ENCODE measurements around the gene SLC10A3.
A peak's percentile ranks its signal among the peaks of the same experiment; 100 is the strongest.

The SLC10A3 gene

GRCh38 chrX:154462396-154462795 lies 28.0 kb downstream of the SLC10A3 start:
- no peak for DNase-seq

DNA sequence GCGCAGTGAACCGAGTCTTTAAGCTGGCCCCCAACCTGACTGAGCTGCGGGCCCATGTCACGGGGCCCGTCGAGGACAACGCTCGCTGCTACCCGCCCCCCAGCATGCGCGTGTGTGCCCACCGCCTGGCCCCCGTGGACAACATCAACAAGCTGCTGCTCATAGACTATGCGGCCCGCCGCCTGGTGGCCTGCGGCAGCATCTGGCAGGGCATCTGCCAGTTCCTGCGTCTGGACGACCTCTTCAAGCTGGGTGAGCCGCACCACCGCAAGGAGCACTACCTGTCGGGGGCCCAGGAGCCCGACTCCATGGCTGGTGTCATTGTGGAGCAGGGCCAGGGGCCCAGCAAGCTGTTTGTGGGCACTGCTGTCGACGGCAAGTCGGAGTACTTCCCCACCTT lies 30.1 kb downstream of the SLC10A3 start:
- DNase-seq = no peak

DNA sequence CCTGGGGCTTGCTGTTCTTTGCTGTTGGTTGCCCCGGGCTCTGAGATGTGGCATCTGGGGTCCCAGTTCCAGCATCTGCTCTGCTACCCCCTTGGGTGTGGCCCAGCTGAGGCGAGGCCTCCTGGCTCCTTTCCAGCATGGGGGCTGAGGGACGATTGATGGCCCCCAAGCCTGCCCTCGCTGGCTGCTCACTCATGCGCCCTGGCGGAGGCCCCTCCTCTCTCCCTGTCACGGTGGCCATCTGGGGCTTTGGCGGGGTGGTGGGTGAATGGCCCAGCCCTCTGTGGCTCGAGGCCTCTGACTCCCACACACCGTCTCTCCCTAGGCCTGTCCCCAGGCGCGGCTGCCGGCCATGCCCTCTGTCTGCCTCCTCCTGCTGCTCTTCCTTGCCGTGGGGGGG lies 30.6 kb downstream of the SLC10A3 start:
- DNase-seq = no peak

GRCh38 chrX:154458954-154459778 lies 31.3 kb downstream of the SLC10A3 start:
- DNase-seq = peak; percentile 55

DNA sequence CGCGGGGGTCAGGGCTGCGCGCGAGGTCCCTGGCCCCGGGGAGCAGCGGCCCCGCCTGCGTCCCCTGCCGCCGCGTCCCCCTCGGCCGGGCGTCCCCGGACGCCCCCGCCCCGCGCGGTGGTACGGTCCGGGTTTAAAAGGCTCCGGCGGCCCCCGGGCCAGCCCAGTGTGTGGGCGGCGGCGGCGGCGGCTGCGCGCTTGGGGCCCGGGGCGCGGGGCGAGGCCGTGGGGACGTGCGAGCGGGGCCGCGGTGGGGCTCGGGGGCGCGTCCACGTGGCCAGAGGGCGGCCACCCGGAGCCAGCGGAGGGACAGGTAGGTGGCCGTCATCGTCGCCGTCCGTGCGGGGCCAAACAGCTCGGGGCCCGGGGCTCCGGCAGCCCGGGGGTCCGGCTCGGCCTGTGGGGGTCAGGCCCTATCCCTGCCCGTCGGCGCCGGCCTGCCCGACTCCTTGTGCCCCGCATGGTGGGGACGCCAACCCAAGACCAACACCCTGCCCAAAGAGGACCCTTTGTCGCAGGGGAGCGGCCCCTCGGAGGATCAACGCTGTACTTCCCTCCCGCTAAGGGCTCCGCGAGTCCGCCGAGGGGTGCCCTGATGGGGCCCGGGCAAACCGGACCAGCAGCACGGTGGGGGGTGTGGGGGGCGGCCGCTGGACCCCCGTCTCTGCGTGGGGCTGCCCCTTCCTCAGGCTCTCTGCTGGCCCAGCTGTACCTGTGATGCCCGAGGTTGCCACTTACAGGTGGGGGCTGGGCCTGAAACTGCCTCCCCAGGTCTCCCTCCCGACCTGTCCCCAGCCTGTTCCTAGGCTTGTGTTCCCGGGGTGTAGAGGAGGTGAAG lies 32.1 kb downstream of the SLC10A3 start, which contains the start of gene PLXNA3:
TSS of gene PLXNA3 (plus strand) at position 166 of the 838 bp plus-strand sequence. CDS start 1,903 bp downstream, outside the sequence.
- DNase-seq = peak; percentile 52

DNA sequence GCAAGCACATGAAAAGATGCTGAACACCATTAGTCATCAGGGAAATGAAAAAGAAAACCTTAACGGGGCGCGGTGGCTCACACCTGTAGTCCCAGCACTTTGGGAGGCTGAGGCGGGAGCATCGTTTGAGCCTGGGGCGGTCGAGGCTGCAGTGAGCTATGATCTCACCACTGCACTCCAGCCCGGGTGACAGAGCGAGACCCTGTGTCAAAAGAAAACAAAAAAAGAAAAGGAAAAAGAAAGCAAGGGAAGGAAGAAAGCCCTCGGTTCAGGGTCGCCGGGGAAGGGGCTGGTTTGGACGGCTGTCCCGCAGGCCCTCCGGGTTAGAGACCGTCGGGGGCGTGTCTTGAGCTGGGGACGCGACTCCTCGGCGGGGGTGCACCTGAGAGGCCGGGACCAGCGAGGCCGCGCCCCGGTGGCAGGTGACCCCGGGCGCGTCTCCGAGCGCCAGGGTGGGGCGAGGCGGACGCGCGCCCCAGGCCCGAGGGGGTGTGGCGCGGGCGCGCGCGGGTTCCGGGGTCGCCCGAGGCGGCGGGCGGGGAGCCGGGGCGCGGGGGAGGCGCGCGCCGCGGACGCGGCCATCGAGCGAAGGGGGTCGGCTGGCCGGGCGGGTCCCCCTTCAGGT lies 32.8 kb downstream of the SLC10A3 start:
- DNase-seq = peak; percentile 66

- DNase-seq = no peak
Measured at GRCh38 chrX:154452823-154453222, 37.6 kb downstream of the SLC10A3 start.

DNA sequence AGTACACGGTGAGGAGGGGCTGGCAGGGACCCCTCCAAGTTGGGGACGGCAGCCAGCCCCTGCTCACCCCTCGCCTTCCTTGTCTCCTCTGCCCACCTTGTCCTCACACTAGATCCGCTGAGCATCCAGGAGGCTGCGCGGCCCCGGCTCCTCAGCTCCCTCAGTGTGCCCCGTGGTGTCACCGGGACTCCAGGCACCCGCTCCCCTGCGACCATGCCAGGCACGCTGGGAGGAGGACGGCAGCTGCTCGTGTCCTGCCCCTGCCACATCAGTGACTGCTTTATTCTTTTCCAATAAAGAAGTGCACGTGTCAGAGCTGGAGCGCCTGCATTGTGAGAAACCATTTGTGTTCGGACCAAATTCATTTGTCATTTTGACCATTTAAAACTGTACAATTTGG lies 40.1 kb downstream of the SLC10A3 start:
- DNase-seq = no peak

DNA sequence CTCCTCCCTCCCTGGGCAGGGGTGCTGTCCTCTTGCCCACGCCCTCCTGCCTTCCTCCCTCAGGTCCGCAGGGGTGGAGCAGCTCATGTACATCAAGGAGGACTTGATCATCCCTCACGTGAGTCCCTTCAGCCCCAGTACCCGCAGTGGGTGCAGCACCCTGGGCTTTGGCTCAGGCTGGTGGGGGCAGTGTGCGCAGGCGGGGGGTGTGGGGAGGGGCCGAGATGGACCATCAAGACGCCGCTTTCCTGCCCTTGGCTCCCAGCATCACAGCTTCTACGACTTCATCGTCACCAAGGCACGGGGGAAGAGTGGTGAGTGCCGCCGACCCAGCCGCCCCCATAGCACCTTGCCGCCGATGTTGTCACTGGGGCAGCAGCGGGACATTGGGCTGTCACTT lies 40.8 kb downstream of the SLC10A3 start:
- no peak for DNase-seq

DNA sequence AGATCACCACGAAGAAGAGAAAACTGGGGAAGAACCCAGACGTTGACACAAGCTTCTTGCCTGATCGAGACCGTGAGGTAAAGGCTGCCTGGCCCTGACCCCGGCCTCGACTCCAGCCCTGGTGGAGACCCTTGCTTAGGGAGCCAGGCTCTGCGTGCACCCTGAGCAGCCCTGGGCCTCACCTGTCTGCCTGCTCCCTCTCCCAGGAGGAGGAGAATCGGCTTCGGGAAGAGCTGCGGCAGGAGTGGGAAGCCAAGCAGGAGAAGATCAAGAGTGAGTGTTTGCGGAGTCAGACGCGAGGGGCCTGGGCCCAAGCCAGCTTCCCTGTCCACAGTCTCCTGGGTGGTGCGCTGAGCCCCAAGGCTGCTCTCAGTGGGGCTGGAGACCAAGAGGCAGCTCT lies 41.9 kb downstream of the SLC10A3 start:
- DNase-seq = no peak

DNA sequence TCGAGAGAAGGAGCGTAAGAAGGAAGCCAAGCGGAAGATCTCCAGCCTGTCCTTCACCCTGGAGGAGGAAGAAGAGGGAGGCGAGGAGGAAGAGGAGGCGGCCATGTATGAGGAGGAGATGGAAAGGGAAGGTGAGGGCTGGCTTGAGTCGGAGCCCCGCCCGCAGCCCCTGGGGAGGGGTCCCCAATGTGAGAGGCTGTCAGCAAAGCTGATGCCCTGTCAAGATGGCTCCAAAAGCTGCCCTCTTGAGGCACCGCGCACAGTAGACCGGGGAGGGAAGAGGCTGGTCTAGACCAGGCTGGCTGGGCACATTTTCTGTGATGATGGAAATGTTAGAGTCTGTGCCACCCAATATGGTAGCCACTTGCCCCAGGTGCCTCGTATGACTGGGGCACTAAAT lies 44.0 kb downstream of the SLC10A3 start:
- DNase-seq = no peak

DNA sequence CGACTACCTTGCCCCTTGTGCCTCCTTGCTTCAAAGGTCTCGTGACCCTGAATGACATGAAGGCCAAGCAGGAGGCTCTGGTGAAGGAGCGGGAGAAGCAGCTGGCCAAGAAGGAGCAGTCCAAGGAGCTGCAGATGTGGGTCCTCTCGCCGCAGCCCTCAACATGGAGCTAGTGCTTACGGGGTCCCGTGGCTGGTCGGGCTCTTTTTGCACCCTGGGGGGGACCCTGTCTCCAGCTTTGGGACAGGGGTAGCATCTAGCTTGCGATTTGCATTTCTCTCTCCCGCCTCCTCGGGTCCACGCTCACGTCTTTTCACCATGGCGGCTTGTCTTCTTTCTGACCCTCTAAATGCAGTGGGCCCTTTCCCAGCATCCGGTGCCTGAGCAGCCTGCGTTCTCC lies 44.7 kb downstream of the SLC10A3 start:
- no peak for DNase-seq

GRCh38 chrX:154444755-154445246 lies 45.6 kb downstream of the SLC10A3 start:
- DNase-seq = no peak

DNA sequence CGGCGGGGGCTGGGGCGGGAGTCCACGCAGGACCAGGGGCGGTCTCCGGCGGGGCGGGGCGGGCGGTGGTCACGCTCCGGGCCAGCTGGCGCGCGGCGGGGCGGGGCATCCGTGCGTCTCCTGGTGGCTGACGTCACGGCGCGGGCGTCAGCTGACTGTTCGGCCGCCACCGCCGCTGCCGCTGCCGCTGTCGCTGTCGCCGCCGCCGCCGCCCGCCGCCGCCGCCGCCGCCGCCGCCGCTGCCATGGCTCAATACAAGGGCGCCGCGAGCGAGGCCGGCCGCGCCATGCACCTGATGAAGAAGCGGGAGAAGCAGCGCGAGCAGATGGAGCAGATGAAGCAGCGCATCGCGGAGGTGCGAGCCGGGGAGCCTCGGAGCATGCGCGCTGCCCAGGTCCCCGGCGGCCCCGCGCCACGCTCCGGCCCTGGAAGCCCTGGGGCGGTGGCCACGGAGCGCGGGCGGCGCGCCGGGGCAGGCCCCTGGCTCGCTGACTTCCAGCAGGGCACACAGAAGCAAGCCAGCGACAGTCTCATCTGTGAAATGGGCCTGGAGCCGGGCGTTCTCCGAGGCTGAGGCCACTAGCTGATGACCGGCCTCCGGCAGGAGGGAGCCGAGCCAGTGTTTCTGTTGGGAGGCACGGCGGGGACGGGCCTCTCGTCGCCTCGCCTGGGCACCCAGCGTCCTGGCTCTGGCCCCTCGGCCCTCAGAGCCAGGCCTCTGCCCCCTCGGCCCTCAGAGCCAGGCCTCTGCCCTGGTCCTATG lies 46.3 kb downstream of the SLC10A3 start, which contains the start of gene FAM50A:
TSS of gene FAM50A (plus strand) at position 150 of the 763 bp plus-strand sequence. CDS start at position 245, 95 bp downstream.
- DNase-seq = peak; percentile 73

DNA sequence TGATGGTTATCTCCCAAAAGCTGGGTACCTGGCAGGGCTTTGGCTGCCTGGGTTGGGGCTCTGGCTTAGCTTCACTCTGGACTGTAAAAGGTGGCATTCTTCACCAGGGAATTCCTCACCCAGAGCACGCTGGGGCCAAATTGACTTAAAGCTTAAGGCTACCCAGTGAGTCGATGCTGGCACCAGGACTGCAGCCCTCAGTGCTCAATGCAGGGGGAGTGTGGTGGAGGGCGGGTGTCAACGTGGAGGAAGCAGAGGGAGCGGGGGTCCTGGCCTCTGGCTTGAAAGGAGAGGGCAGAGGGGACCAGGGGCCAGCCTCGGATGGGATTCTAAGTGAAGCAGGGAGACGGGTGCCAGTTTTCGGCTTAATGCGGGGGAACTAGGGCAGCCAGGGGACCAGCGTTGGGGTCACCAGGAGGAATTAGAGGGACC lies 46.9 kb downstream of the SLC10A3 start:
- no peak for DNase-seq

DNA sequence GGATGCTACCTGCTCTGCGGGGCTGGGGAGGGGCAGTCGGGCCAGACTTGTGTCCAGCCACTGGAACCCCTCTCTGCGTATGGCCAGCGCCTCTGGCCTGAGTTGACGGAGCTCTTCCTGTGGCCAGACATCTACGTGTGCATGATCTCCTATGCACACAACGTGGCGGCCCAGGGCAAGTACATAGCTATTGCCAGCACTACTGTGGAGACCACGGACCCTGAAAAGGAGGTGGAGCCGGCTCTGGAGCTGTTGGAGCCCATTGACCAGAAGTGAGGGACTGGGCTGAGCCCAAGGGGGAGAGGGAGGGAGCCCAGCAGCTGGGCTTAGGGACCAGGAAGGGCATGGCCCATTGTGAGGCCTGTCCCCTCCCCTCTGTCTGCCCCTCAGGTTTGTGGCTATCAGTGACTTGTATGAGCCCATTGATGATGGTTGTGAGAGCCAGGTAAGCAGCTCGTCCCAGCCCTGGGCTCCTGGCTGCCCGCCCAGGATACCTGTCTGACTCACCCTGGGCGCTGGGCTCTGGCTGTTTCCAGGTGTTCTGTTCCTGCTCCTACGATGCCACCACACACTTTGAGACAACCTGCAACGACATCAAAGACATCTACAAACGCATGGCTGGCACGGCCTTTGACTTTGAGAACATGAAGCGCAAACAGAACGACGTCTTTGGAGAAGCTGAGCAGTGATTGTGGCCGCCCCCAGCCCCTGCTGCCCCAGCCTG lies 48.3 kb downstream of the SLC10A3 start:
- no peak for DNase-seq

- DNase-seq = no peak
Measured at GRCh38 chrX:154441564-154441963, 48.9 kb downstream of the SLC10A3 start.

DNA sequence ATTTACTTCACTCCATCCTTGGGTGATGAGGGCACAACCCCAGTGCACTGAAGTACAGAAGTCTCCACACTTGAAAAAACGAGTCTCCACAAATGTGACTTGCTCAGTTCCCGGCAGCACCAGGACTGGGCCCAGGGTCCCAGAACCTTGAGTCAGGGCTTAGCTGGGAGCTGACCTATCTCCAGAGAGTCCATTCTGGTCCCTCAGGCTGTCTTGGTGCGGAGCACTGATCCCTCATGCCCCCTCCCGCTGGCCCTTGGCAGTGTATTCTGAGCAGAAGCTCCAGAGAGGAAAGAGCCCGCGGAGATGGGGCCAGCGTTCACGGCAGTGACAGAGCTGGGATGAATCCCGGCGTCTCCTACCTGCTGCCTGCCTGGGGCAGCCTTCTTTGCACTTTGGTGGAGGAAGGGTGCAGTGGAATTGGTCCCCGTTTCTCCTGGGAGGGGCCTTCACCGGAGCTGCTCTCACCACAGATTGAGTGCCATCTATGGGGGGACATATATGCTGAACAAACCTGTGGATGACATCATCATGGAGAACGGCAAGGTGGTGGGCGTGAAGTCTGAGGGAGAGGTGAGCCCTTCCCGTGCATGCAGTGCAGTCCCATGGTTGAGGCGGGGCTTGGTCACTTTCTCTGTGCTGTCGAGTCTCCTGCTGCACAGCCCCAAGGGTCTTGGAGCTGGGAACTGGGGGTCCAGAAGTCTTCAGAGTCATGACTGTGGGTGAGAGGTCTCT lies 49.6 kb downstream of the SLC10A3 start:
- DNase-seq = no peak

DNA sequence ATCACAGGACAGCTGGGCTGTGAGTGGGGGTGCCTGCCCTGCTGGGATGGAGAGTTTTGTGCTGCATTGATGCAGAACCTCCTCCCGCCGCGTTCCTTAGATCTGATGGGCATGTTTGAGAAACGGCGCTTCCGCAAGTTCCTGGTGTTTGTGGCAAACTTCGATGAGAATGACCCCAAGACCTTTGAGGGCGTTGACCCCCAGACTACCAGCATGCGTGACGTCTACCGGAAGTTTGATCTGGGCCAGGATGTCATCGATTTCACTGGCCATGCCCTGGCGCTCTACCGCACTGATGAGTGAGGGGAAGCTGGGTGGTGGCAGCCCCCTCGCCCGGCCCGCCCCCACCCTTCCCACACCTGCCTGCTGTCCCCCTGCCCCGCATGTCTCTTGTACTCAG lies 50.6 kb downstream of the SLC10A3 start:
- no peak for DNase-seq

DNA sequence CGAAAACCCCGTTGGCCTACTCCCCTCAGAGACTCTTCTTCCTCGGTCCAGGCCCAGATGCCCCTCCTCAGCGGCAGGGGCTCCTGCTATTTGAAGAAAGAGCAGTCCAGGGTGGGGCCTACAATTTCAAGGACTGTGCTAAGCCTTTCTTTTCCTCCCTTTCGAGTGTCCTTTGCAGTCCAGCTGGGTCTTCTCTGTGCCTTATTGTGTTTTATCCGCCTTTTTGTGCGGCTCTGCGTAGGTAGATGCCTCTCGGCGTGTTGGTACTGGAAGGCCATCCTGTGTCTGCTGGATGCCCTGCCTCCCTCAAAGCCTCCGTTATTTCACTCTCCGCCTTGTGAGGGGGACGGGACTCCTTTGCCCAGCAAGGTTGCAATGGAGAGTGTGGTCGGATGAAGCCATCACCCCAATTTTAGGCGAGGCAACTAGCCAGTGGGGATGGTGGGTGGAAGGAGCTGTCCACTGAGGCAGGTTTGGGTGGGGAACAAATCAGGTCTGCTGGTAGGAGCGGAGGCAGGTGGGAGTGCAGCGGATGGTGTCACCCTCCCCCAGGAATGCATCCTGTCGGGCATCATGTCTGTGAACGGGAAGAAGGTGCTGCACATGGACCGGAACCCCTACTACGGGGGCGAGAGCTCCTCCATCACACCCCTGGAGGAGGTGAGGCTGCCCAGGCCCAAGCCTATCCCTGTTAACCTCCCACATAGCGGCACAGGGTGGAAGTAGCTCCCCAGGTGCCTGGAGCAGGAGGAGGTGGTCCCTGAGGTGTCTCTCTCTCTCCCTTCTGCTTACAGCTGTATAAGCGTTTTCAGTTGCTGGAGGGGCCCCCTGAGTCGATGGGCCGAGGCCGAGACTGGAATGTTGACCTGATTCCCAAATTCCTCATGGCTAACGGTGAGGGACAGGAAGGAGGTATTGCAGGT lies 52.2 kb downstream of the SLC10A3 start:
- no peak for DNase-seq

All from NCI-H345 (cell line).